HUES48 (cell line): Measurements from ENCODE around the gene DYRK1A.
A peak's percentile ranks its signal among the peaks of the same experiment; 100 is the strongest.
"Not testable (repeated sequence)": the region's sequence is repeated elsewhere in the genome, so short reads cannot be mapped to it uniquely, and the experiment has no call there.

Experiments used
- H3K27ac ChIP-seq: one replicate; pipeline ENCODE4 v1.7.0; 2013; ENCODE audit warnings: low read depth, low read length, inconsistent platforms
- H3K27me3 ChIP-seq: 2 replicates; pipeline ENCODE4 v1.6.1; 2013; ENCODE audit warnings: mild to moderate bottlenecking, low read length; ENCODE audit not compliant: control insufficient read depth, insufficient read depth
- H3K36me3 ChIP-seq: 2 replicates; pipeline ENCODE4 v1.6.1; 2013; ENCODE audit warnings: low read length; ENCODE audit not compliant: control insufficient read depth, insufficient read depth
- H3K4me1 ChIP-seq: 2 replicates; pipeline ENCODE4 v1.6.1; 2013; ENCODE audit warnings: mild to moderate bottlenecking, low read length; ENCODE audit not compliant: control insufficient read depth, insufficient read depth
- H3K4me3 ChIP-seq: 2 replicates; pipeline ENCODE4 v1.5.1; 2013; ENCODE audit warnings: mild to moderate bottlenecking, low read depth, low read length
- H3K9ac ChIP-seq: 2 replicates; pipeline ENCODE4 v1.6.1; 2013; ENCODE audit warnings: mild to moderate bottlenecking, low read depth, low read length, moderate library complexity
- H3K9me3 ChIP-seq: 2 replicates; pipeline ENCODE4 v1.6.1; 2013; ENCODE audit warnings: low read length; ENCODE audit not compliant: control insufficient read depth, insufficient read depth

Gene DYRK1A

GRCh38 chr21:37366482-37367316 lies at the start of gene DYRK1A:
Gene DYRK1A (plus strand): TSS chr21:37366773. CDS start chr21:37420375, 53,602 bp downstream.
- Histone ChIP-seq H3K36me3 (no peaks in the 10 kb centered on the region), H3K9ac (peak within 1 kb of the TSS; percentile 95), H3K27ac (peak within 1 kb of the TSS; percentile 100), H3K9me3 (no peaks in the 10 kb centered on the region), H3K4me1 (peaks cover 35% of the 10 kb centered on the region), H3K4me3 (peak within 1 kb of the TSS; percentile 94), H3K27me3 (no peaks in the 10 kb centered on the region)

DNA sequence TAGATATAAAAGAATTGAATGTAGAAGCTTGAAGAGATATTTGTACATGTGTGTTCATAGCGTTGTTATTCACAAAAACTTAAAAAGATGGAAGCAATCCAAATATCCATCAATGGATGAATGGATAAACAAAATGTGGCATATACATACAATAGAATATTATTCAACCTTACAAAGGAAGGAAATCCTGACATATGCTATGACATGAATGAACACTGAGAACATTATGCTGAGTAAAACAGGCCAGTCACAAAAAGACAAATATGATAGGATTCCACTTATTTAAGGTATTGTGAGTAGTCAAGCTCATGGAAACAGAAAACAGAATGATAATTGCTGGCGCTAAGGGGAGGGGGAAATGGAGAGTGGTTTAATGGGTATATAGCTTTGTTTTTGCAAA lies 47.0 kb upstream of the DYRK1A start:
- H3K9ac ChIP-seq, result no peak overlapping the region
- no peak overlapping the region for H3K4me3 ChIP-seq
- H3K36me3 ChIP-seq, result no peaks in the 10 kb centered on the region
- H3K27me3 ChIP-seq, result no peaks in the 10 kb centered on the region
- H3K4me1 ChIP-seq, result no peaks in the 10 kb centered on the region
- no peaks in the 10 kb centered on the region; the same call in 1 of the 2 replicates for H3K9me3 ChIP-seq
- H3K27ac ChIP-seq, result no peak overlapping the region

DNA sequence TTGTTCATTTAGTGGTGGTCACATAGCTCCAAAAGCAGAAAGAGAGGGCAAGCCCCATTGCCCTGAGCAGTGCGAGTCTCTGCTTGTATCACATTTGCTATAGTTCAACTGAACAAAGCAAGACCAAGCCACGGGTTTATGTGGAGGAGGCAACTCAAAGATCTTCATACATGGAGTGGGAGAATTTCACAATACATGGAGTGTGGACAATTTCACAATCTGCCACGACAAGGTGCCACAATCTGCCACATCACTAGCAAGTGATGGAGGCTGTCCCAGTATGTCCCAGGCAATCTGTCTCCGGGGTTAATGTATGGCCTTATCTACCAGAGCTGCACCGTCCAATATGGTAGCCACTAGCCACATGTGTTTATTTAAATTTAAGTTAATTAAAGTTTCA lies 44.5 kb upstream of the DYRK1A start:
- Histone ChIP-seq H3K27ac (no peak overlapping the region), H3K27me3 (no peaks in the 10 kb centered on the region), H3K4me1 (no peaks in the 10 kb centered on the region), H3K4me3 (no peak overlapping the region), H3K9ac (no peak overlapping the region), H3K9me3 (no peaks in the 10 kb centered on the region), H3K36me3 (no peaks in the 10 kb centered on the region)

DNA sequence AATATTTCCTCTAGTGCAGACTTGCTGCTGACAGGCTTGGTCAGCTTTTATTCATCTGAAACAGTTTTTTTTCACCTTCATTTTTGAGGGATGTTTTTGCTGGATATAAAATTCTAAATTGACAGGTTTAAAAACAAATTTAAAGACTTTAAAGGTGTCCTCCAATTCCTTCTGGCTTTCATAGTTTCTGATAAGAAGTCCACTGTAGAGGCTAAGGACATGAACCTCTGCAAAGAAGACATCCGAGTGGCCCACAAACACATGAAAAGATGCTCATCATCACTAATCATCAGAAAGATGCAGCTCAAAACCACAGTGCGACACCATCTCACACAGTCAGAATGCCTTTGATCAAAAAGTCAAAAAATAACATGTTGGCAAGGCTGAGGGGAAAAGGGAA lies 42.0 kb upstream of the DYRK1A start:
- Histone ChIP-seq H3K27me3 (no peaks in the 10 kb centered on the region), H3K9ac (no peak overlapping the region), H3K9me3 (no peaks in the 10 kb centered on the region), H3K4me1 (no peaks in the 10 kb centered on the region), H3K36me3 (no peaks in the 10 kb centered on the region), H3K27ac (no peak overlapping the region), H3K4me3 (no peak overlapping the region)

DNA sequence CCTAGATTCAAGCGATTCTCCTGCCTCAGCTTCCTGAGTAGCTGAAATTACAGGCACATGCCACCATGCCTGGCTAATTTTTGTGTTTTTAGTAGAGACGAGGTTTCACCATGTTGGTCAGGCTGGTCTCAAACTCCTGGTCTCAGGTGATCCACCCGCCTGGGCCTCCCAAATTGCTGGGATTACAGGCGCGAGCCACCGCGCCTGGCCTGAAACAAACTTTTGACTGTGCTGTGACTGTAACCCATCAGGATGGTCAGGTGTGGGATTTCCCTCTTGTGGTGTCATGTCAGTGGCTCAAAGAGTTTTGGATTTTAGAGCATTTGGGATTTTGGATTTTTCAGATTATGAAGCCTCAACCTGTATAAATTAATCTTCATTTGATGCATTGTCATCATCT lies 38.4 kb upstream of the DYRK1A start:
- not testable (repeated sequence) for H3K36me3 ChIP-seq, H3K4me3 ChIP-seq, H3K9me3 ChIP-seq, H3K27me3 ChIP-seq, H3K9ac ChIP-seq, H3K4me1 ChIP-seq, H3K27ac ChIP-seq

DNA sequence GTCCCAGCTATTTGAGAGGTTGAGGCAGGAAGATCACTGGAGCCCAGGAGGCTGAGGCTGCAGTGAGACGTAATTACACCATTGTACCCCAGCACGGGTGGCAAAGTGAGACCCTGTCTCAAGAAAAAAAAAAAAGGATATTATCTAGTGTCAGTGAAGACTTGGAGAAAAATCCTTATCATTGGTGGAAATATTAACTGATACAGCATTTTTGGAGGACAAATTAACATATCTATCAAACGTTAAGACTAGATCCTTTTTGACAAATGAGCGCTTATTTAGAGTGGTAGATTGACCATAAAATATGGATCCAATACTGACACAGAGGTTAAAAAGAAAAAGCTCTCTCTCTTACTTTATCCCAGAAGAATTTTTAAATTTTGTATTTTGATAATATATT lies 35.2 kb upstream of the DYRK1A start:
- Histone ChIP-seq H3K27me3 (no peaks in the 10 kb centered on the region), H3K4me3 (no peak overlapping the region), H3K4me1 (no peaks in the 10 kb centered on the region), H3K9me3 (no peaks in the 10 kb centered on the region), H3K36me3 (no peaks in the 10 kb centered on the region), H3K9ac (no peak overlapping the region), H3K27ac (no peak overlapping the region)

DNA sequence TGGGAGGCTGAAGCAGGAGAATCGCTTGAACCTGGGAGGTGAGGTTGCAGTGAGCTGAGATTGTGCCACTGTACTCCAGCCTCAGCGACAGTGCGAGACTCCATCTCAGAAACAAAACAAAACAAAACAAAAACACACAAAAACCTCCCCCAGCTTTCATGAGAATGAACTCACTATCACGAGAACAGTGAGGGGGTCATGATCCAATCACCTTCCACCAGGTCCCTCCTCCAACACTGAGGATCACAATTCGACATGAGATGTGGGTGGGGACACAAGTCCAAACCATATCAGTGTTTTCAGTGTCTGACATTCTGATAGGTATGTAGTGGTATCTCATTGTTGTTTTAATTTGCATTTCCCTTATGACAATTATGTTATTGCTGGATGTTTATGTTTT lies 31.5 kb upstream of the DYRK1A start:
- H3K9me3 ChIP-seq, result no peaks in the 10 kb centered on the region

GRCh38 chr21:37337179-37337578 lies 29.4 kb upstream of the DYRK1A start:
- Histone ChIP-seq H3K27ac (no peak overlapping the region), H3K27me3 (no peaks in the 10 kb centered on the region), H3K36me3 (no peaks in the 10 kb centered on the region), H3K9ac (no peak overlapping the region), H3K4me1 (0 out of 2 replicates have a peak, but pooled peaks cover 6% of the 10 kb centered on the region), H3K9me3 (no peaks in the 10 kb centered on the region), H3K4me3 (no peak overlapping the region)

More for the DNA sequence above, 31.5 kb upstream of the DYRK1A start:
- H3K4me1 ChIP-seq, result 0 out of 2 replicates have a peak, but pooled peaks cover 6% of the 10 kb centered on the region
- no peaks in the 10 kb centered on the region for H3K36me3 ChIP-seq
- no peak overlapping the region for H3K9ac ChIP-seq
- no peak overlapping the region for H3K4me3 ChIP-seq
- no peaks in the 10 kb centered on the region for H3K27me3 ChIP-seq
- H3K27ac ChIP-seq, result no peak overlapping the region

- no peak overlapping the region for H3K27ac ChIP-seq
- H3K36me3 ChIP-seq, result no peaks in the 10 kb centered on the region
- no peaks in the 10 kb centered on the region for H3K27me3 ChIP-seq
- H3K4me3 ChIP-seq, result no peak overlapping the region
- H3K9ac ChIP-seq, result no peak overlapping the region
- H3K4me1 ChIP-seq, result 0 out of 2 replicates have a peak, but pooled peaks cover 6% of the 10 kb centered on the region
- no peaks in the 10 kb centered on the region for H3K9me3 ChIP-seq
Measured at GRCh38 chr21:37337831-37338230, 28.7 kb upstream of the DYRK1A start.

DNA sequence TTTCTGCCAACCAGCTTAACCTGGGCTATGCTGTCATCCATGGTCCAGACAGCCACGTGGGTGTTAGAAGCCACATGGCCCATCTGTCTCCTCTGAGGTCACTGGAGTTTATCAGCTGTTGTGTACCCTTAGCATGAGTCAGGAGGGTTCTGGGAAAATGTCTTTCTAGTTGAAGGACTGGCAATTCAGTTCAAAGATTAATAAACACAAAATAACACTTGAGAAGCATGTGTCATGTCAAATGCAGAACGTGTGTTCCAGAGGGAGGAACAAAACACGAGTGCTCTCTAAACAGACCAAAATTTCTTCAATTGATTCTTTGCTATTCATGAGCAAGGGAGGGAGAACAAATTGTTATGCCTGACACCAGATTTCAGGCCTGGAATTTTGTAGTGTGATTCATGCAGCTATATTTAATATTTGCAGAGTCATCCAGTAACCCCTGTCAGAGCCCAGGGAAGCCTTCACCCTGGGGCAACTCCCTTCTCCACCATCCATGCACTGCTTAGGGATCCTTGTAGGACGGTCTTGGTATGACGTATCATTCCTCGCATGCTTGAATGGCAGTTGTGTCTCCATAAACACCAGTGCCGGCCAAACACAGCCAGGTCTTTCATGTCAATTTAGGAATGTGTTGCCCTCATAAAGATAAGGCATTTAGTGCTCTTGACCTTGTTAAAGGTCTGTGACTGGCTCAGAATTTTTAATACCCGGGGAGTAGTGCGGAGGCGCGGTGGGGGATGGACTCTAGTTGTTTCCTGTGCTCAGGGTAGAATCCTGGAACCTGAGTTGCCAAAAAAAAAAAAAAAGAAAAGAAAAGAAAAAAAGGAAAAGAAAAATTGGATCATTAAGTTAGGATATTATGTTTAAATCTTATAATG lies 27.7 kb upstream of the DYRK1A start:
- no peak overlapping the region for H3K9ac ChIP-seq
- 0 out of 2 replicates have a peak, but pooled peaks cover 6% of the 10 kb centered on the region for H3K4me1 ChIP-seq
- H3K4me3 ChIP-seq, result no peak overlapping the region
- no peak overlapping the region for H3K27ac ChIP-seq
- H3K9me3 ChIP-seq, result no peaks in the 10 kb centered on the region
- no peaks in the 10 kb centered on the region for H3K27me3 ChIP-seq
- H3K36me3 ChIP-seq, result no peaks in the 10 kb centered on the region

DNA sequence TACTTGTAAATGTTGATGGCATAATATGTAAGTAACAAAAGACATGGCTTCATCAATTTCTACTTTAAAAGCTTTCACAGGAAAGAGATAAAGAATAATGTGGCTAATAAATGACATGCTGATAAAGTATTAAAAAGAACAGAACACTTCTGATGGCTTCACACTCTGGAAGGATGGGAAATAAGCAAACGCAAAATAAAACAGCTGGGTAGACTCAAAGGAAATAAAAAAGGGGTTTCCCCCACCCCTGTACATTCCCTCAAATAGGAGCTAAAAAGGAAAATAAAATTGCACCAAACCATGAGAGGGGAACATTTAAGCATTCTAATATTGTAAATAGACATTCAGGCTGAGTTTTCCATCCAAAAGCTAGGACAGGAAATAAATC lies 27.0 kb upstream of the DYRK1A start:
- Histone ChIP-seq H3K4me1 (0 out of 2 replicates have a peak, but pooled peaks cover 6% of the 10 kb centered on the region), H3K27ac (no peak overlapping the region)

More for the DNA sequence above, 27.0 kb upstream of the DYRK1A start:
- H3K9me3 ChIP-seq, result no peaks in the 10 kb centered on the region
- no peaks in the 10 kb centered on the region for H3K27me3 ChIP-seq
- H3K4me3 ChIP-seq, result no peak overlapping the region
- no peaks in the 10 kb centered on the region for H3K36me3 ChIP-seq
- no peak overlapping the region for H3K9ac ChIP-seq
